Ishikawa (cell line): Measurements from ENCODE around the gene TNIK.

ENCODE experiments used
- CREB1 ChIP-seq: IDR thresholded peaks from 2 replicates; pipeline ENCODE4 v1.6.1; 2012; ENCODE audit warnings: low read depth
- EGR1 ChIP-seq: IDR thresholded peaks from 2 replicates; pipeline ENCODE4 v1.6.1; 2012
- EP300 ChIP-seq: IDR thresholded peaks from 2 replicates; pipeline ENCODE4 v1.6.1; 2012; ENCODE audit warnings: borderline replicate concordance
- RAD21 ChIP-seq: IDR thresholded peaks from 2 replicates; pipeline ENCODE4 v1.6.1; 2012; ENCODE audit warnings: low read depth
- TAF1 ChIP-seq: IDR thresholded peaks from 2 replicates; pipeline ENCODE4 v1.6.1; 2012; ENCODE audit warnings: low read depth, mild to moderate bottlenecking
- TCF12 ChIP-seq: IDR thresholded peaks from 2 replicates; pipeline ENCODE4 v1.6.1; 2012; ENCODE audit warnings: low read depth
- TEAD4 ChIP-seq: IDR thresholded peaks from 2 replicates; pipeline ENCODE4 v1.6.1; 2012
- YY1 ChIP-seq: IDR thresholded peaks from 2 replicates; pipeline ENCODE4 v1.6.1; 2012; ENCODE audit warnings: low read depth
- TF ChIP-seq, protein P1 (sequence below): IDR thresholded peaks from 2 replicates; pipeline ENCODE4 v1.6.1; 2012; ENCODE audit warnings: low read depth, mild to moderate bottlenecking
- TF ChIP-seq, protein P2 (sequence below): IDR thresholded peaks from 2 replicates; pipeline ENCODE4 v1.6.1; 2012

DNA sequence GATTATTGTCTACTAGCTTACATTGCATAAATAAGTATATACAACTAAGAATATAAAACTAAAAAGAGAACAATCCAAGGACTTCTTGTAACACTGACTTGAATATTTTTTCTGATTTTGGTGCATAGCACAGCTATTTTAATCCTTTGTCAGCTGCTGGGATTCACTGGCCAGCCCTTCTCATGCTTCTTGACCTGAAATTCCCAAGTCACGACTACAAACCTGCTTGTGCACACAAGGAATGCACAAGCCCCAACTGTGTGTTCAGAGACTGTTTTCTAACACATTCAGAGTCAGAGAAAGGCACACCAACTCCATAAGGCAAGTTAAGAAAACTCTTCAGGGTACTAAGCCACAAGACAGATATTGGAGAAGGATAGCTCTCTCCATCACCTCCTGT, 80.9 kb downstream of the TNIK start:
- TF ChIP-seq YY1: no peak
- TF ChIP-seq, protein P1, sequence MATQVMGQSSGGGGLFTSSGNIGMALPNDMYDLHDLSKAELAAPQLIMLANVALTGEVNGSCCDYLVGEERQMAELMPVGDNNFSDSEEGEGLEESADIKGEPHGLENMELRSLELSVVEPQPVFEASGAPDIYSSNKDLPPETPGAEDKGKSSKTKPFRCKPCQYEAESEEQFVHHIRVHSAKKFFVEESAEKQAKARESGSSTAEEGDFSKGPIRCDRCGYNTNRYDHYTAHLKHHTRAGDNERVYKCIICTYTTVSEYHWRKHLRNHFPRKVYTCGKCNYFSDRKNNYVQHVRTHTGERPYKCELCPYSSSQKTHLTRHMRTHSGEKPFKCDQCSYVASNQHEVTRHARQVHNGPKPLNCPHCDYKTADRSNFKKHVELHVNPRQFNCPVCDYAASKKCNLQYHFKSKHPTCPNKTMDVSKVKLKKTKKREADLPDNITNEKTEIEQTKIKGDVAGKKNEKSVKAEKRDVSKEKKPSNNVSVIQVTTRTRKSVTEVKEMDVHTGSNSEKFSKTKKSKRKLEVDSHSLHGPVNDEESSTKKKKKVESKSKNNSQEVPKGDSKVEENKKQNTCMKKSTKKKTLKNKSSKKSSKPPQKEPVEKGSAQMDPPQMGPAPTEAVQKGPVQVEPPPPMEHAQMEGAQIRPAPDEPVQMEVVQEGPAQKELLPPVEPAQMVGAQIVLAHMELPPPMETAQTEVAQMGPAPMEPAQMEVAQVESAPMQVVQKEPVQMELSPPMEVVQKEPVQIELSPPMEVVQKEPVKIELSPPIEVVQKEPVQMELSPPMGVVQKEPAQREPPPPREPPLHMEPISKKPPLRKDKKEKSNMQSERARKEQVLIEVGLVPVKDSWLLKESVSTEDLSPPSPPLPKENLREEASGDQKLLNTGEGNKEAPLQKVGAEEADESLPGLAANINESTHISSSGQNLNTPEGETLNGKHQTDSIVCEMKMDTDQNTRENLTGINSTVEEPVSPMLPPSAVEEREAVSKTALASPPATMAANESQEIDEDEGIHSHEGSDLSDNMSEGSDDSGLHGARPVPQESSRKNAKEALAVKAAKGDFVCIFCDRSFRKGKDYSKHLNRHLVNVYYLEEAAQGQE: no peak
- TF ChIP-seq CREB1: no peak
- TF ChIP-seq, protein P2, sequence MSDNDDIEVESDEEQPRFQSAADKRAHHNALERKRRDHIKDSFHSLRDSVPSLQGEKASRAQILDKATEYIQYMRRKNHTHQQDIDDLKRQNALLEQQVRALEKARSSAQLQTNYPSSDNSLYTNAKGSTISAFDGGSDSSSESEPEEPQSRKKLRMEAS: no peak
- TF ChIP-seq EGR1: no peak
- TF ChIP-seq TEAD4: no peak
- TF ChIP-seq TAF1: no peak
- TF ChIP-seq EP300: no peak
- no peak for TF ChIP-seq RAD21
- TF ChIP-seq TCF12: no peak
